Stimulated activated CD4-positive, alpha-beta T cell treated with anti-CD3 and anti-CD28 coated beads, Interleukin-1b, Interleukin-23, amount 100 ng/mL, for 48 hours (primary cell): ENCODE results near the gene HIF1A.
"Not testable (repeated sequence)": the region's sequence is repeated elsewhere in the genome, so short reads cannot be mapped to it uniquely, and the experiment has no call there.

Experiments used
- DNase-seq: peaks from one replicate; pipeline ENCODE4 v3.0.0-alpha.2; 2020

Gene HIF1A

GRCh38 chr14:61750708-61751474, 55.6 kb downstream of the HIF1A start:
- peak; percentile 84 for DNase-seq

GRCh38 chr14:61751475-61751989, 56.2 kb downstream of the HIF1A start:
- no peak for DNase-seq

GRCh38 chr14:61752626-61753025, 57.3 kb downstream of the HIF1A start:
- no peak for DNase-seq

GRCh38 chr14:61753631-61754030, 58.3 kb downstream of the HIF1A start:
- DNase-seq: no peak

- DNase-seq: no peak
Measured at GRCh38 chr14:61754627-61755381, 59.5 kb downstream of the HIF1A start.

DNA sequence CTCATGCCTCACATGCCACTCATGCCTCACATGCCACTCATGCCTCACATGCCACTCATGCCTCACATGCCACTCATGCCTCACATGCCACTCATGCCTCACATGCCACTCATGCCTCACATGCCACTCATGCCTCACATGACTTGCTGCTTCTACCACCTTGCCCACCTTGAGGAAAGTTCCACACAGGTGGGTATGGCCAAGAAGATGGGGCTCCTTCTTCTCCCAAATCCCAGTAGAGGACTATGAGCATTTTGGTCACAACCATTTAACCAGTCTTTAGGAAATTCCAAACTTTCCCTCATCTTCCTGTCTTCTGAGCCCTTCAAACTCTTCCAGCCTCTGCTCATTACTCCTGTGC, 60.0 kb downstream of the HIF1A start:
- DNase-seq: not testable (repeated sequence)

DNA sequence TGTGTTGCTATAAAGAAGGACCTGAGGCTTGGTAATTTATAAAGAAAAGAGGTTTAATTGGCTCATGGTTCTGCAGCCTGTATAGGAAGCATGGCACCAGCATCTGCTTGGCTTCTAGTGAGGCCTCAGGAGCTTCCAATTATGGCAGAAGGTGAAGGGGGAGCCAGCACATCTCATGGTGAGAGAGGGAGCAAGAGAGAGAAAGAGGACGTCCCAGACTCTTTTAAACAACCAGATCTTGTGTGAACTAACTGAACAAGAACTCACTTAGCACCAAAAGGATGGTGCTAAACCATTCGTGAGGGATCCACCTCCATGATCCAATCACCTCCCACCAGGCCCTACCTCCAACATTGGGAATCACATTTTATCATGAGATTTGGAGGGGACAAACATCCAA, 60.8 kb downstream of the HIF1A start:
- DNase-seq: no peak

DNA sequence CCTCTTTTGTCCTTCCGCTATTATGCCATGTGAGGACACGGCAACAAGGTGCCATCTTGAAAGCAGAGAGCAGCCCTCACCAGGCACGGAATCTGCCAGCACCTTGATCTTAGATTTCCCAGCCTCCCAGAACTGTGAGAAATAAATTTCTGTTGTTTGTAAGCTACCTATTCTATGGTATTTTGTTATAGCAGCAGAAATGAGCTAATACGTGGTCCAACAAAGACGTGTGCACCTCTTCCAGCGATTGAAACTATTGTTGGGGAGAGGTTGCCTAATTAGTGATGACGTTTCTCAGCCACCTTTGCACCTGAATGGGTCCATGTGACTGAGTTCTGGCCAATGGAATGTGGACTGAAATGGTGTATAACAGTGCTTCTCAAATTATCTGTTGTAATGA, 64.6 kb downstream of the HIF1A start:
- DNase-seq: no peak

GRCh38 chr14:61761557-61761956, 66.2 kb downstream of the HIF1A start:
- DNase-seq: no peak

DNA sequence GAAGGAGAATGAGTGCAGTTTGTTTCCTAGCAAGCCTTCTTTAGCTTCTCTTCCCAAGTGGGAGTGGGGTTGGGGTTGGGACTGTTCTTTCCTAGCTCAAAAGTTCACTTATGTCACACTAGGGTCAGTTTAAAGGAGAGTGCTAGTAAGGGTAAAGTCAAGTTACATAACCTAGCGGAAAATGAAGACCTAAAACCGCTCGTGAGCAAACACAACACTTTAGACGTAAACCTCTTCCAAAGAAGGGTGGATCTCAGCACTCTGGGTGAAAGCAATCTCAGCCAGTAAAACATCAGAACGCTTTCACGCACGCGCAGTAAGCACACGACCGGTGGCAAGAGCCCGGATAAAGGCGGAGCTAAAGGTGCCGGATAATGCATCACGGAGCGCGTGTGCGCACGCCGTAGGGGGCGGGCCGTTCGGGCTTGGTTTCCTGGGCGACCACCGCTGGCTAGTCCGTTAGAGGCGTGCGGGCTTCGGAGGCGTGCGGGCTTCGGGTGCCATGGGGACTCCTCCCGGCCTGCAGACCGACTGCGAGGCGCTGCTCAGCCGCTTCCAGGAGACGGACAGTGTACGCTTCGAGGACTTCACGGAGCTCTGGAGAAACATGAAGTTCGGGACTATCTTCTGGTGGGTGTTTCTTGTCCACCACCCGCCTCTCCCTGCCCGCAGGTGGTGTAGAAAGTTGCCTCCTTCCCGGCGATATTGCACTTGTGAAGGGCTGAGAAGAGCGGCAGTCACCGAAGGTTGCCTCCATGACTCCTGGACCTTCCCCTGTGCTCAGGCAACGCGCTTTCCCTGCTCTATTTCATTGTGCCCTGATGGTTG, 66.9 kb downstream of the HIF1A start, which contains the start of gene SNAPC1:
SNAPC1 (plus strand) TSS at position 462 of the 828 bp plus-strand sequence; CDS start at position 503, 41 bp downstream.
- DNase-seq: peak; percentile 96

GRCh38 chr14:61764342-61765122, 69.2 kb downstream of the HIF1A start:
- no peak for DNase-seq

DNA sequence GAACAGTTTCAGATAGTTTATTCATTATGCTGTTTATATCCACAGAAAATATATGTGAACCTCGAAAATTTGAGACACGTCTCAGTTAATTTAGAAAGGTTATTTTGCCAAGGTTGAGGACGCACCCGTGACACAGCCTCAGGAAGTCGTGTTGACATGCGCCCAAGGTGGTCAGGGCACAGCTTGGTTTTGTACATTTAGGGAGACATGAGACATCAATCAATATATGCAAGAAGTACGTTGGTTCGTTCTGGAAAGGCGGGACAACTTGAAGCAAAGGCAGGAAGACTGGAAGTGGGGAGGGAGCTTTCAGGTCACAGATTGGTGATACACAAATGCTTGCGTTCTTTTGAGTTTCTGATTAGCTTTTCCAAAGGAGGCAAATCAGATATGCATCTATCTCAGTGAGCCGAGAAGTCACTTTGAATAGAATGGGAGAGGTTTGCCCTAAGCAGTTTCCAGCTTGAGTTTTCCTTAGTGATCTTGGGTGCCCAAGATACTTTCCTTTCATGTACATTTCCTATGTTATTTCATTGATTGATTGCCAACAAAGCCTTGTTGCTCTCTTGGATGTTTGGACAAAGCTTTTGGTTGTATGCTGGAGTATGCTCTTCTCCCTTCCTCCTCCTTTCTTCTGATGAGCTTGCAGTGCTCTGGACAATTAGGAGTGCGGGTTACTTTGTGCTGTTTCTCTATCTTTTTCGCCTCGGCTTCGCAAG, 70.1 kb downstream of the HIF1A start:
- no peak for DNase-seq

DNA sequence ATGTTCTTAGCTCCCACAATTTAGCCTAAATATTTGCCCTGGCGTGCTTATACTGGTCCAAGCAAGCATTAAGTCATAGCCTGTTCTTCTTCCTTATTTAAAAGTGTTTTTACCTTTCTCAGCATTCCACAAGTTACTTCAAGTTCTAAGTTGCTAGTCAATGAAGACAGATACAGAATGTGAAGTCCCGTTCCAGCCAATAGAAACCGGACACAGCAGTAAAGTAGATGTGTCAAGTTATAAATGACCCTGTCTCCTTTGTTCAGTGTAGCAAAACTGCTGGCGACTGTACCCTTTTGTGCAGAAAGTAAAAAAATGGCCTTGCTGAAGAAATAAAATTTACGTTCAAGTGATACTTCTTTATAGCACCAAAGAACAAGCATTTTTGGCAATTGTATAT, 70.8 kb downstream of the HIF1A start:
- DNase-seq: no peak

DNA sequence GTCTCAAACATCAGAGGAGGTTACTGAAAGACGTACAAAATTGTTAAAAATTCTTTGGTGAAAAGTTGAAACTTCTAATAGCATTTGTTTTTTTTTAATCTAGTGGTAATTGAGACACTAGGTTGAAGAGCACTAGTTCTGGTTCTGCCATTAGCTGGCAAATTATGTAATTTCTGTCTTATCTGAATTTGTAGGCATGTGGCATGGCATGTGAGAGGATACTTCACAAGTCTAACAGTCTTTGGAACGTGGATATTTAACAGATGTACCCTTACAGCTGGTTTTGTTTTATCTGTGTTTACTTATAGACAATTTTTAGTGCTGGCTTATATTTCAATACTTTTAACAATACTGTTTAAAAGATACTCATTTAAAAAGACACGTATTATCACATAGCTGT, 72.9 kb downstream of the HIF1A start:
- DNase-seq: no peak

DNA sequence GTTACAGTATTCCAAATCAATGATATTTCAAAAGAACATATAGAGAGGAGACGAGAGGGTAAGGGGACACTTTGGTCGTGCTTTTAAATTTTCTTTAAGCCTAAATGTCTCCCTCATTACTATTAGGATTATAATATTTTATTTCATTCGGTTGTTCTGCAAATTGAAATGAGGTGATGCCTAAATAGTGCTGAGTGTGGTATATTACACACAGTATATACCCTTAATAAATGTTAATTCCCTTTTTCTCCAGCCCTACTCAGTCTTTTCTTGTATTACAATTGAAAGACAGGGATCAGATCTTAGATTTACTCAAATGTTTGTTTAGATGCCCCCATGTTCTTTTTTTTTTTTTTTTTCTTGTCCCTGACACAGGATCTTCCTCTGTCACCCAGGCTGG, 74.6 kb downstream of the HIF1A start:
- no peak for DNase-seq

- DNase-seq: no peak
Measured at GRCh38 chr14:61774861-61775260, 79.5 kb downstream of the HIF1A start.

DNA sequence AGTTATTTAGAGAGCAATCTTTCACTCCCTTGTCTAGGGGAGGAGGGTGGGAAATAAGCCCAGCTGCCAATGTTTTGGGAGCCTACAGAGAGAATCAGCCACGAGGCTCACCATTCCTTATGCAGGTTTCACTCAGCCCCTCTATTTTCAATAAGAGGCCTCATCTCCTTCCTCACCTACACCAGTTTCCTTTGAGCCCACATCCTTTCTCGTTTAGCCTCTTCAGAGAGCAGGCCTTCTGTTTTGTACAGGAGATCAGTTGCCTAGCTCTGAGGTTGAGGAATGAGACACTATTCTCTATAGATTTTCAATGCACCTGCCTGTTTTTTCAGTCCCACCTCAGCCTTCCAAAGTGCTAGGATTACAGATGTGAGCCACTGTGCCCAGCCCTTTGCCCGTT, 84.8 kb downstream of the HIF1A start:
- DNase-seq: no peak

GRCh38 chr14:61797309-61797708, 102.0 kb downstream of the HIF1A start:
- DNase-seq: no peak
